ENCODE data around the gene NCOR2.

NCOR2 gene

GRCh38 chr12:124566997-124567672 is at the start of gene NCOR2:
Gene NCOR2, minus strand, starts transcription at chr12:124567612. Its CDS starts 72,361 bp downstream, at chr12:124495251.
- DNase-seq, result peak; percentile 35

- peak; percentile 80 for DNase-seq
Observed at GRCh38 chr12:124616394-124617221, 49.2 kb upstream of the NCOR2 start.

- no peak for DNase-seq
Observed at GRCh38 chr12:124614512-124615292, 47.3 kb upstream of the NCOR2 start.

GRCh38 chr12:124613151-124613585 is 45.8 kb upstream of the NCOR2 start:
- no peak for DNase-seq

- no peak for DNase-seq
Observed at GRCh38 chr12:124612410-124612680, 44.9 kb upstream of the NCOR2 start.

GRCh38 chr12:124611559-124612409 is 44.4 kb upstream of the NCOR2 start:
- no peak for DNase-seq

- no peak for DNase-seq
Observed at GRCh38 chr12:124610629-124611558, 43.5 kb upstream of the NCOR2 start.

- no peak for DNase-seq
Observed at GRCh38 chr12:124610021-124610612, 42.7 kb upstream of the NCOR2 start.

- no peak for DNase-seq
Observed at GRCh38 chr12:124609041-124609989, 41.9 kb upstream of the NCOR2 start.

- peak; percentile 68 for DNase-seq
Observed at GRCh38 chr12:124608450-124608870, 41.0 kb upstream of the NCOR2 start.

GRCh38 chr12:124607681-124608425 is 40.4 kb upstream of the NCOR2 start:
- peak; percentile 28 for DNase-seq

- no peak for DNase-seq
Observed at GRCh38 chr12:124605883-124606774, 38.7 kb upstream of the NCOR2 start.

- DNase-seq, result no peak
Observed at GRCh38 chr12:124605150-124605882, 37.9 kb upstream of the NCOR2 start.

- no peak for DNase-seq
Observed at GRCh38 chr12:124604264-124604680, 36.9 kb upstream of the NCOR2 start.

- DNase-seq, result no peak
Observed at GRCh38 chr12:124603831-124604251, 36.4 kb upstream of the NCOR2 start.

- no peak for DNase-seq
Observed at GRCh38 chr12:124603100-124603541, 35.7 kb upstream of the NCOR2 start.

GRCh38 chr12:124601706-124602105 is 34.3 kb upstream of the NCOR2 start:
- DNase-seq, result no peak

Data from inflammatory macrophage treated with lipopolysaccharide for 4 hours (primary cell).